Measurements from ENCODE around the gene FITM1.

The FITM1 gene

GRCh38 chr14:24098229-24098926 lies 32.1 kb upstream of the FITM1 start:
- H3K27me3 ChIP-seq (ENCODE audit: insufficient read depth, low read length) = no peaks in the 10 kb centered on the region
- H3K4me1 ChIP-seq (ENCODE audit: insufficient read depth, low read length, severe bottlenecking) = peaks cover 19% of the 10 kb centered on the region
- H3K4me3 ChIP-seq (ENCODE audit: low read depth, low read length, poor library complexity, severe bottlenecking) = no peak overlapping the region
- H3K9me3 ChIP-seq (ENCODE audit: low read length) = no peaks in the 10 kb centered on the region
- no peak overlapping the region for H3K9ac ChIP-seq (ENCODE audit: low read length)
- no peaks in the 10 kb centered on the region for H4K20me1 ChIP-seq (ENCODE audit: insufficient read depth, low read length)
- TF ChIP-seq CTCF (IDR thresholded peaks at IDR 0.05; ENCODE audit: low read length) (no peak), EZH2 (IDR thresholded peaks at IDR 0.05; ENCODE audit: borderline replicate concordance, low read length) (no peak)
- no peaks in the 10 kb centered on the region for H3K9me2 ChIP-seq (ENCODE audit: low read depth, low read length)
- H3F3A ChIP-seq (ENCODE audit: insufficient read depth, low read length) = no peaks in the 10 kb centered on the region
- H3K27ac ChIP-seq (ENCODE audit: low read depth, low read length, poor library complexity, severe bottlenecking) = no peak overlapping the region
- no peaks in the 10 kb centered on the region for H3K79me2 ChIP-seq (ENCODE audit: insufficient read depth, low read length)
- H3K36me3 ChIP-seq (ENCODE audit: insufficient read depth, low read length) = peaks cover 20% of the 10 kb centered on the region
- no peak overlapping the region for H2AFZ ChIP-seq (ENCODE audit: low read length)
- no peak overlapping the region for H3K4me2 ChIP-seq (ENCODE audit: low read length)

DNA sequence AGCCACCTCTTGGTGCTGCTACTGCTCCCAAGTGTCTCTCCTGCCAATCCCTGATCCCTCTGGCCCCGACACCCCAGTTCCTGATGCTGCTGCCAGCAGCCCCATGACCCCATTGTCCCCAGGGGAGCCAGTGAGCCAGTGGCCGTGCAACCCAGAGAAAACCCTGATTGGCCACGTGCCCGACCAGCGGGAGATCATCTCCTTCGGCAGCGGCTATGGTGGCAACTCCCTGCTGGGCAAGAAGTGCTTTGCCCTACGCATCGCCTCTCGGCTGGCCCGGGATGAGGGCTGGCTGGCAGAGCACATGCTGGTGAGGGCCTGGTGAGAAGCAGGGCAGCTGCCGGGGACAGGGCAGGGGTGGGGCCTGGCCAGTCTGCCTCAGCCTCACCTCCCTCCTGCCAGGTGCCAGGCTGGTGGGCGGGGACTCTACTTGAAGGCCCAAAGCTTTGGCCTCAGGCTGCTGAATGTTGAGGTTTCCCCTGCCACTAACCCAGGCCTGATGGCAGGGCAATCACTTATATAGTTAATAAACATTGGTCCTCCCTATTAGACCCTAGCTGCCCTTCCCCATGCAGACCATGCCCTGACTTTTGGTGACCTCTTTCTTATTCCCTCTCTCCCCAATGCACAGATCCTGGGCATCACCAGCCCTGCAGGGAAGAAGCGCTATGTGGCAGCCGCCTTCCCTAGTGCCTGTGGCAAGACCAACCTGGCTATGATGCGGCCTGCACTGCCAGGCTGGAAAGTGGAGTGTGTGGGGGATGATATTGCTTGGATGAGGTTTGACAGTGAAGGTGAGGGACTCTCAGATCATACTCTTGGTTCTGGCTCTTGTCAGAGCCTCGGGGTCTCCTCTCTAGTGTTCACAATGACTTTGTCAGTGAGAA lies 31.3 kb upstream of the FITM1 start:
- no peak for TF ChIP-seq EZH2 (IDR thresholded peaks at IDR 0.05; ENCODE audit: borderline replicate concordance, low read length)
- no peak for TF ChIP-seq CTCF (IDR thresholded peaks at IDR 0.05; ENCODE audit: low read length)
- H3K4me1 ChIP-seq (ENCODE audit: insufficient read depth, low read length, severe bottlenecking) = peaks cover 14% of the 10 kb centered on the region

DNA sequence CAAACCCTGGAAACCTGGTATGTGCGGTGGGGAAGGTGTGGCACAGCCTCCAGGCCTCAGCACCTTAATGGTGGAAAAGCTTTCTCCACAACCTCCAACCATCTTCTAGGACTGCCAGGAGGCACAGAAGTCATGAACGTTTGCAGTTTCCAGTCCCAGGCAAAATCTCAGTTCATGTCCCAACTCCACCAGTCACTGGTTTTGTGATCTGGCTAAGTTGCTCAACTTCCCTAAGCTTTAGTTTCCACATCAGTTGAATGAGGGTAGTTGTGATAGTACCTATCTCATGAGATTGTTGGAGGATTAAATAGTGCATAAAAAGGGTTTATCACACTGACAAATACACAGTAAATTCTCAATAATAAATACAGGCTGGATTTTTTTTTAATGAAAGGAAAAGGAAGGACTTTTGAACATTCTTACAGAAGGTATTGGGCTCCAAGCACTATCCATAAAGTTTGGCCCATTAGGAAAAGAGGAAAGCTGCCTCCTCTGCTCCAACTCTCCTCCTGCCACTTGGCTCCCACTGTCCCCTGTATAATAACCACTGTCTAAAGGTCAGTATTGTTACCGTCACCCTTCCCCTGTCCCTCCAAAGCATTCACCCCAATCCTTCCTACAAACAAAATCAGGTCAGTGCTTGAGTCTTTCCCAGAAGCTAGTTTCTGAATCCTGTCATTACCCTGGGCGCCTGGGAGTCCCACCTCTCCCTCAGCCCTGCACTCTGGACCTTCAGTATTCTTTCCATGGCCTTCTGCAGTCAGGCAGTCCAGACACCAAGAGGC lies 30.1 kb upstream of the FITM1 start:
- H4K20me1 ChIP-seq (ENCODE audit: insufficient read depth, low read length) = no peaks in the 10 kb centered on the region
- H3K27me3 ChIP-seq (ENCODE audit: insufficient read depth, low read length) = no peaks in the 10 kb centered on the region
- H3K27ac ChIP-seq (ENCODE audit: low read depth, low read length, poor library complexity, severe bottlenecking) = no peak overlapping the region
- TF ChIP-seq CTCF (IDR thresholded peaks at IDR 0.05; ENCODE audit: low read length) (no peak), EZH2 (IDR thresholded peaks at IDR 0.05; ENCODE audit: borderline replicate concordance, low read length) (no peak)
- H3K79me2 ChIP-seq (ENCODE audit: insufficient read depth, low read length) = no peaks in the 10 kb centered on the region
- H3K4me2 ChIP-seq (ENCODE audit: low read length) = no peak overlapping the region
- no peak overlapping the region for H2AFZ ChIP-seq (ENCODE audit: low read length)
- no peaks in the 10 kb centered on the region for H3F3A ChIP-seq (ENCODE audit: insufficient read depth, low read length)
- peaks cover 34% of the 10 kb centered on the region for H3K36me3 ChIP-seq (ENCODE audit: insufficient read depth, low read length)
- H3K9ac ChIP-seq (ENCODE audit: low read length) = no peak overlapping the region
- peaks cover 5% of the 10 kb centered on the region for H3K4me1 ChIP-seq (ENCODE audit: insufficient read depth, low read length, severe bottlenecking)
- H3K4me3 ChIP-seq (ENCODE audit: low read depth, low read length, poor library complexity, severe bottlenecking) = no peak overlapping the region
- no peaks in the 10 kb centered on the region for H3K9me2 ChIP-seq (ENCODE audit: low read depth, low read length)
- H3K9me3 ChIP-seq (ENCODE audit: low read length) = no peaks in the 10 kb centered on the region

More for the DNA sequence above, 31.3 kb upstream of the FITM1 start:
- Histone ChIP-seq H3K9me2 (ENCODE audit: low read depth, low read length) (no peaks in the 10 kb centered on the region), H3K79me2 (ENCODE audit: insufficient read depth, low read length) (no peaks in the 10 kb centered on the region), H3K27ac (ENCODE audit: low read depth, low read length, poor library complexity, severe bottlenecking) (no peak overlapping the region), H3K27me3 (ENCODE audit: insufficient read depth, low read length) (no peaks in the 10 kb centered on the region), H3K9ac (ENCODE audit: low read length) (no peak overlapping the region), H4K20me1 (ENCODE audit: insufficient read depth, low read length) (no peaks in the 10 kb centered on the region), H3K9me3 (ENCODE audit: low read length) (no peaks in the 10 kb centered on the region), H3F3A (ENCODE audit: insufficient read depth, low read length) (no peaks in the 10 kb centered on the region), H3K36me3 (ENCODE audit: insufficient read depth, low read length) (peaks cover 28% of the 10 kb centered on the region), H2AFZ (ENCODE audit: low read length) (no peak overlapping the region), H3K4me2 (ENCODE audit: low read length) (no peak overlapping the region), H3K4me3 (ENCODE audit: low read depth, low read length, poor library complexity, severe bottlenecking) (no peak overlapping the region)
